GM10266 (cell line): ENCODE data around the gene INPP1.

ENCODE experiments used
- DNase-seq: peaks from one replicate; pipeline ENCODE4 v3.0.0; 2012; ENCODE audit errors: extremely low spot score
- CTCF ChIP-seq: IDR thresholded peaks from 2 replicates; pipeline ENCODE4 v1.5.1; 2012; ENCODE audit warnings: mild to moderate bottlenecking, low read depth; ENCODE audit not compliant: control insufficient read depth, insufficient read depth; ENCODE audit errors: missing control alignments

Gene INPP1

DNA sequence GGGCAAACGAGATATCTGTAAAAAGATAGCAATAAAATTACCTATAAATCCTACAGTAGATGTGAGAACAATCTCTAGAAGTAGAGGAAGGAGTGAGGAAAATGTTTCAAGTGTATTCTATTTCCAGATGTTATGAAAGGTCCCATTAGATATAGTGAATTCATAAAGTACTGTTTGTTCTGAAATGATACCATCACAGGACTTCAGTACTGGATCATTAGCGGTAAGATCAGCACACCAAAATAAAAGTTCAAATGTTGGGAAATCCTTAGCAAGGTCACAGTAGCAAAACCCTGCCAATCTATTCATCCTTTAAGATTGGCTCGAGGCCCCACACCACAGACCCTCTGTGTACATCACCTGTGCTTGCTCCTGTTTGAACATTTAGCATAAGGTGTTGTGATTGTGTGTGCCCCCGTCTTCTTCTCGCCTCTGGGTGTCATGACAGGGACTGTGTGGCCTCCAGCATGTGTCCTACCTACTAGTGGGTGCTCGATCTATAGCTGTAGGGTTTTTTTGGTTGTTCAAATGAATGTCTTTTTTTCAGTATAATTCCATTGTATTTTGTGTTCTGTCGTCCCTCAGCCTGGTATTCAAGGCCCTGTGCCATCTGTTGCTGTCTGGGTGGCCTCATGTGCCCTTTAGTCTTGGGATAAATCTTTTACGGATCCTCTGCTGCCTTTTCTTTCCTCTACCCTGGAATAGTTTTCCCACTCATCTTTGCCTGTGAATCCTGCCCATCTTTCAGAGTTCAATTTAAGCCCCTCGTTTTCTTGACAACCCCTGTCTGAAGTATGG, 73.9 kb downstream of the INPP1 start:
- no peak for DNase-seq
- no peak for TF ChIP-seq CTCF

DNA sequence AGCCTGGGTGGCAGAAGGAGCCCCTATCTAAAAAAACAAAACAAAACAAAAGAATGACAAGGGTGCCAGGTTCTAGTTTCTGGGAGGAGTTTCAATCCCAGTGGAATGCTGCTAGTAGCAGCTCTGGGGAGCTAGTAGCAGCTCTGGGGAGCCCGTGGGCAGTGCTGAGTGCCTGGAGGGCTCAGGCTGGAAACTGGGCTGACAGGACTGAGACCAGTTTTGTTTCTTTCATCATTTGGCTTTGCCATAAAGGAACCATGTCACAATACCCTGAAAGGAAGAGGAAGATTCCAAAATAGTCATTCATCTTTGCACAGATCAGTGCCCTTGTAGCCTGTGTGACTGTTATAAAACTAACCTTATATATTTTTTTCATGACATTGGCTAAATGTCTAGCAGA, 75.3 kb downstream of the INPP1 start:
- DNase-seq: no peak
- no peak for TF ChIP-seq CTCF

DNA sequence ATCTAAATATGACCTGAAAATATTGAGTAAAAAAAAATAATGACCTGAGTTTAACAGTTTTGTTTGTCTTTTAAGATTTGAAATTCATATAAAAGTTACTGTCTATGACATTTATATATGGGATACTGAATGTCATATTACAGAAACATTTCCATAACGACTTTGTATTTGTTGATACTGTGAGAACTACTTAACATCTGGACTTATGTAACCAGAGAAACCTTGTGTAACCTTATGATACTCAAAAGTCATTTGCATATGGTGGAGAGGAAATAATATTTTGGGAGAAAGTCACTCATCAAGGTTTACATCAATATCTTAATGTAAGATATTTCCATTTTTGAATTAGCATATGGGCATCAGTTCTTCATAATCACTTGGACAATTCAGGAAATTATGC, 77.4 kb downstream of the INPP1 start:
- TF ChIP-seq CTCF: no peak

More for the DNA sequence above, 77.4 kb downstream of the INPP1 start:
- DNase-seq: no peak
